ENCODE data around the gene SSR1.

Gene SSR1

GRCh38 chr6:7261852-7262461 is 51.0 kb downstream of the SSR1 start:
- Histone ChIP-seq H2AK5ac (ENCODE audit: low read length) (peak overlapping the region; percentile 73), H3K23ac (ENCODE audit: low read length) (no peak overlapping the region), H2BK120ac (ENCODE audit: insufficient read depth, low read length, poor library complexity) (no peak overlapping the region), H3K4me2 (ENCODE audit: low read length) (peak overlapping the region; percentile 76), H3K27me3 (ENCODE audit: insufficient read depth, low read length) (no peaks in the 10 kb centered on the region), H3K18ac (ENCODE audit: low read length) (no peak overlapping the region), H2BK12ac (ENCODE audit: low read length) (no peak overlapping the region), H2AFZ (ENCODE audit: insufficient read depth, low read length, poor library complexity) (peak overlapping the region; percentile 41), H3K4me1 (ENCODE audit: control insufficient read depth in 1 of 2, insufficient read depth in 2 of 2, low read length in 2 of 2) (peaks cover 12 to 18% of the 10 kb centered on the region in 2 experiments), H3K36me3 (ENCODE audit: control insufficient read depth in 1 of 2, insufficient read depth in 2 of 2, low read length in 2 of 2) (no peaks in the 10 kb centered on the region), H4K91ac (ENCODE audit: low read depth, low read length) (peak overlapping the region; percentile 64), H3K14ac (ENCODE audit: low read length) (peak overlapping the region; percentile 56), H3K9ac (ENCODE audit: low read length) (no peak overlapping the region), H3K79me2 (ENCODE audit: control insufficient read depth, insufficient read depth, low read length, poor library complexity) (peaks cover 2% of the 10 kb centered on the region), H3K27ac (ENCODE audit: low read depth, low read length) (no peak overlapping the region), H2BK5ac (ENCODE audit: low read depth, low read length, poor library complexity) (no peak overlapping the region), H3K4me3 (ENCODE audit: low read depth, low read length) (peak overlapping the region; percentile 78), H3K4ac (ENCODE audit: low read depth, low read length) (no peak overlapping the region), H4K8ac (ENCODE audit: low read depth, low read length) (peak overlapping the region; percentile 72), H3K79me1 (ENCODE audit: low read length) (peaks cover 9% of the 10 kb centered on the region), H3K9me3 (ENCODE audit: insufficient read depth, low read depth, low read length) (peaks cover 2% of the 10 kb centered on the region), H4K12ac (ENCODE audit: low read depth, low read length) (peak overlapping the region; percentile 32)
- peak in 1 of 2 donors; percentile 18 for DNase-seq
- WGBS (ENCODE audit: extremely low coverage, insufficient coverage, insufficient read length), result no CpG with 5 or more reads among the region's 13 CpGs

- Histone ChIP-seq H3K4me3 (ENCODE audit: low read depth, low read length) (peak overlapping the region; percentile 78), H3K14ac (ENCODE audit: low read length) (peak overlapping the region; percentile 56), H3K4me2 (ENCODE audit: low read length) (peak overlapping the region; percentile 76), H3K4me1 (ENCODE audit: control insufficient read depth in 1 of 2, insufficient read depth in 2 of 2, low read length in 2 of 2) (peaks cover 12 to 18% of the 10 kb centered on the region in 2 experiments), H4K91ac (ENCODE audit: low read depth, low read length) (peak overlapping the region; percentile 64), H2AK5ac (ENCODE audit: low read length) (no peak overlapping the region), H2BK12ac (ENCODE audit: low read length) (no peak overlapping the region), H3K27ac (ENCODE audit: low read depth, low read length) (peak overlapping the region; percentile 24), H3K18ac (ENCODE audit: low read length) (peak overlapping the region; percentile 58), H3K79me2 (ENCODE audit: control insufficient read depth, insufficient read depth, low read length, poor library complexity) (peaks cover 2% of the 10 kb centered on the region), H3K9me3 (ENCODE audit: insufficient read depth, low read depth, low read length) (peaks cover 2% of the 10 kb centered on the region), H2BK5ac (ENCODE audit: low read depth, low read length, poor library complexity) (peak overlapping the region; percentile 24), H2AFZ (ENCODE audit: insufficient read depth, low read length, poor library complexity) (peak overlapping the region; percentile 41), H3K4ac (ENCODE audit: low read depth, low read length) (no peak overlapping the region), H3K9ac (ENCODE audit: low read length) (peak overlapping the region; percentile 54), H2BK120ac (ENCODE audit: insufficient read depth, low read length, poor library complexity) (peak overlapping the region; percentile 54), H3K27me3 (ENCODE audit: insufficient read depth, low read length) (no peaks in the 10 kb centered on the region), H4K12ac (ENCODE audit: low read depth, low read length) (peak overlapping the region; percentile 32), H3K36me3 (ENCODE audit: control insufficient read depth in 1 of 2, insufficient read depth in 2 of 2, low read length in 2 of 2) (no peaks in the 10 kb centered on the region), H3K79me1 (ENCODE audit: low read length) (peaks cover 9% of the 10 kb centered on the region), H4K8ac (ENCODE audit: low read depth, low read length) (peak overlapping the region; percentile 72), H3K23ac (ENCODE audit: low read length) (no peak overlapping the region)
- DNase-seq, result peak; percentile 92 to 93
- no CpG with 5 or more reads among the region's 43 CpGs for WGBS (ENCODE audit: extremely low coverage, insufficient coverage, insufficient read length)
Measured at GRCh38 chr6:7261032-7261841, 51.8 kb downstream of the SSR1 start.

- peak overlapping the region; percentile 76 for H3K4me2 ChIP-seq (ENCODE audit: low read length)
- H2BK12ac ChIP-seq (ENCODE audit: low read length), result no peak overlapping the region
- no peak overlapping the region for H2AK5ac ChIP-seq (ENCODE audit: low read length)
- H3K79me2 ChIP-seq (ENCODE audit: control insufficient read depth, insufficient read depth, low read length, poor library complexity), result peaks cover 2% of the 10 kb centered on the region
- no peak overlapping the region for H2BK5ac ChIP-seq (ENCODE audit: low read depth, low read length, poor library complexity)
- peak overlapping the region; percentile 58 for H4K91ac ChIP-seq (ENCODE audit: low read depth, low read length)
- no peak overlapping the region for H2BK120ac ChIP-seq (ENCODE audit: insufficient read depth, low read length, poor library complexity)
- peak overlapping the region; percentile 6 for H3K18ac ChIP-seq (ENCODE audit: low read length)
- H3K4me1 ChIP-seq (ENCODE audit: control insufficient read depth in 1 of 2, insufficient read depth in 2 of 2, low read length in 2 of 2), result peaks cover 12 to 18% of the 10 kb centered on the region in 2 experiments
- no peak overlapping the region for H3K4ac ChIP-seq (ENCODE audit: low read depth, low read length)
- no peaks in the 10 kb centered on the region for H3K27me3 ChIP-seq (ENCODE audit: insufficient read depth, low read length)
- H3K14ac ChIP-seq (ENCODE audit: low read length), result peak overlapping the region; percentile 35
- peak overlapping the region; percentile 20 for H4K8ac ChIP-seq (ENCODE audit: low read depth, low read length)
- H3K23ac ChIP-seq (ENCODE audit: low read length), result no peak overlapping the region
- H3K9me3 ChIP-seq (ENCODE audit: insufficient read depth, low read depth, low read length), result no peaks in the 10 kb centered on the region
- H3K9ac ChIP-seq (ENCODE audit: low read length), result peak overlapping the region; percentile 6
- H3K79me1 ChIP-seq (ENCODE audit: low read length), result peaks cover 9% of the 10 kb centered on the region
- peak overlapping the region; percentile 24 for H3K27ac ChIP-seq (ENCODE audit: low read depth, low read length)
- H4K12ac ChIP-seq (ENCODE audit: low read depth, low read length), result no peak overlapping the region
- H2AFZ ChIP-seq (ENCODE audit: insufficient read depth, low read length, poor library complexity), result peak overlapping the region; percentile 18
- DNase-seq, result no peak
- no peaks in the 10 kb centered on the region for H3K36me3 ChIP-seq (ENCODE audit: control insufficient read depth in 1 of 2, insufficient read depth in 2 of 2, low read length in 2 of 2)
- peak overlapping the region; percentile 63 for H3K4me3 ChIP-seq (ENCODE audit: low read depth, low read length)
- WGBS (ENCODE audit: extremely low coverage, insufficient coverage, insufficient read length), result no CpG with 5 or more reads among the region's 13 CpGs
Measured at GRCh38 chr6:7260291-7261031, 52.5 kb downstream of the SSR1 start.

GRCh38 chr6:7258231-7258763 is 54.7 kb downstream of the SSR1 start:
- Histone ChIP-seq H3K36me3 (ENCODE audit: control insufficient read depth in 1 of 2, insufficient read depth in 2 of 2, low read length in 2 of 2) (peaks cover 5 to 6% of the 10 kb centered on the region in 2 experiments), H3K23ac (ENCODE audit: low read length) (no peak overlapping the region), H3K4me2 (ENCODE audit: low read length) (no peak overlapping the region), H3K18ac (ENCODE audit: low read length) (no peak overlapping the region), H2AK5ac (ENCODE audit: low read length) (peak overlapping the region; percentile 9), H3K27ac (ENCODE audit: low read depth, low read length) (no peak overlapping the region), H4K91ac (ENCODE audit: low read depth, low read length) (no peak overlapping the region), H3K4me3 (ENCODE audit: low read depth, low read length) (no peak overlapping the region), H4K8ac (ENCODE audit: low read depth, low read length) (no peak overlapping the region), H3K9me3 (ENCODE audit: insufficient read depth, low read depth, low read length) (peaks cover 2% of the 10 kb centered on the region), H2AFZ (ENCODE audit: insufficient read depth, low read length, poor library complexity) (no peak overlapping the region), H3K79me1 (ENCODE audit: low read length) (peaks cover 9% of the 10 kb centered on the region), H2BK120ac (ENCODE audit: insufficient read depth, low read length, poor library complexity) (no peak overlapping the region), H4K12ac (ENCODE audit: low read depth, low read length) (no peak overlapping the region), H3K9ac (ENCODE audit: low read length) (no peak overlapping the region), H3K79me2 (ENCODE audit: control insufficient read depth, insufficient read depth, low read length, poor library complexity) (peaks cover 2% of the 10 kb centered on the region), H3K27me3 (ENCODE audit: insufficient read depth, low read length) (no peaks in the 10 kb centered on the region), H3K14ac (ENCODE audit: low read length) (no peak overlapping the region), H3K4me1 (ENCODE audit: control insufficient read depth in 1 of 2, insufficient read depth in 2 of 2, low read length in 2 of 2) (peaks cover 12 to 18% of the 10 kb centered on the region in 2 experiments), H2BK12ac (ENCODE audit: low read length) (no peak overlapping the region), H3K4ac (ENCODE audit: low read depth, low read length) (no peak overlapping the region), H2BK5ac (ENCODE audit: low read depth, low read length, poor library complexity) (no peak overlapping the region)
- no CpG with 5 or more reads among the region's 9 CpGs for WGBS (ENCODE audit: extremely low coverage, insufficient coverage, insufficient read length)
- DNase-seq, result no peak

Data from trophoblast cell (in vitro differentiated cells and primary cell).